ENCODE measurements around the gene ZFPL1. TPM values are rescaled to one million over a fixed set of nuclear protein-coding genes. Genes with fewer than 3 reads are reported as not detected.

The ZFPL1 gene
- total and polyA plus RNA-seq, 9 of the 15 experiments (the other 6 are each of a cell fraction or from before 2014, with no cell fraction given), result 3.7 to 37.5 (median 22.7) TPM

GRCh38 chr11:65040847-65041622 is 43.0 kb upstream of the ZFPL1 start, which contains the start of gene SAC3D1 (continued):
- TF ChIP-seq REST (IDR thresholded peaks at IDR 0.05; ENCODE audit: borderline replicate concordance) (peak; percentile 24; the same call in 1 of the 2 replicates), REST (CRISPR knock-in tag; IDR thresholded peaks at IDR 0.05; ENCODE audit: low read depth) (peak; percentile 40; the same call in 1 of the 2 replicates), RBFOX2 (IDR thresholded peaks at IDR 0.05; ENCODE audit: low read depth, low read length) (peak; percentile 91), TAL1 (IDR thresholded peaks at IDR 0.05) (no peak), TAF1 (IDR thresholded peaks at IDR 0.05; ENCODE audit: control insufficient read depth, extremely low read depth, insufficient read depth, low read length, severe bottlenecking) (peak; percentile 71), ZNF347 (CRISPR knock-in tag; IDR thresholded peaks at IDR 0.05; ENCODE audit: low read depth) (no peak), IFI16 (CRISPR knock-in tag; IDR thresholded peaks at IDR 0.05) (no peak), LCOR (CRISPR knock-in tag; IDR thresholded peaks at IDR 0.05) (peak; percentile 90; the same call in 1 of the 2 replicates), CREB1 (IDR thresholded peaks at IDR 0.05) (no peak; the same call in 1 of the 2 replicates), CREB1 (CRISPR knock-in tag; IDR thresholded peaks at IDR 0.05) (peak; percentile 35), ZNF592 (IDR thresholded peaks at IDR 0.05) (no peak), HMGN3 (IDR thresholded peaks at IDR 0.05; ENCODE audit: borderline replicate concordance, extremely low read depth, insufficient read length, low read depth, low read length) (no peak), RNF2 (IDR thresholded peaks at IDR 0.05) (peak; percentile 35), POLR2AphosphoS2 (IDR thresholded peaks at IDR 0.05; ENCODE audit: low read length) (peak; percentile 43; the same call in 1 of the 2 replicates)

Measured in K562 (cell line).